ENCODE measurements around the gene CCDC88A. TPM values are rescaled to one million over a fixed set of nuclear protein-coding genes. Genes with fewer than 3 reads are reported as not detected.

The CCDC88A gene
- total and polyA plus RNA-seq, 2 donors from 2014 or later: 8.2 to 47.6 TPM

DNA sequence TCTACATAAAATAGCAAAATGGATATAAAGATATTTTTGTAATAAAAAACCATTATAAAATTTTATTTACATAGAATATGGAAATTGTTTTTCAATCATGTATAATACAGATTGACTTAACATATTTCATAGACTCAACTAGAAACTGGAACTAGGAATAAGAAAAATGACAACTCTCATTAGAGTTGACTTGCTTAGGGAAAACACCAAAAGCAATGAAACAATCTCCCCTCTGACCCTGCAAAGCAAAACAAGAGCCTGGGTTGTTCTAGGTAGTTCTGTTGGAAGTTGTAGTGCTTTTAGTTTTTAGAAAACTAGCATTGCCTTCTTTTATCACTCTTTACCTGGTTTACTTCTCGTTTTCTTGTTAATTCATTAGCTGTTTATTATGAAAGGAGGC lies 118.4 kb downstream of the CCDC88A start:
- H3K36me3 ChIP-seq (ENCODE audit: control insufficient read depth in 2 of 3, insufficient read depth in 3 of 3, low read length in 3 of 3): no peaks in the 10 kb centered on the region
- no peaks in the 10 kb centered on the region for H3K9me3 ChIP-seq (ENCODE audit: control insufficient read depth in 2 of 3, insufficient read depth in 1 of 3, low read length in 3 of 3)
- DNase-seq (no peak), FAIRE-seq (no peak)
- no peaks in the 10 kb centered on the region for H3K4me1 ChIP-seq (ENCODE audit: control insufficient read depth in 2 of 3, insufficient read depth in 2 of 3, low read depth in 1 of 3, low read length in 3 of 3)
- H3K9ac ChIP-seq (ENCODE audit: low read length in 3 of 3): no peak overlapping the region
- intact Hi-C loops (cut with DNase I): no loop called here
- no peak for TF ChIP-seq CTCF (IDR thresholded peaks at IDR 0.05; ENCODE audit: borderline replicate concordance, extremely low read depth, insufficient read depth)
- H3K27me3 ChIP-seq (ENCODE audit: control insufficient read depth, insufficient read depth, low read length): no peaks in the 10 kb centered on the region
- H3K27ac ChIP-seq (ENCODE audit: low read depth in 2 of 2, low read length in 2 of 2): no peak overlapping the region
- H3K4me3 ChIP-seq (ENCODE audit: low read length in 3 of 3): no peak overlapping the region

GRCh38 chr2:55296393-55296792 lies 123.3 kb downstream of the CCDC88A start:
- intact Hi-C loops (cut with DNase I): no loop called here
- Histone ChIP-seq H3K9me3 (ENCODE audit: control insufficient read depth in 2 of 3, insufficient read depth in 1 of 3, low read length in 3 of 3) (no peaks in the 10 kb centered on the region), H3K27ac (ENCODE audit: low read depth in 2 of 2, low read length in 2 of 2) (no peak overlapping the region), H3K4me3 (ENCODE audit: low read length in 3 of 3) (no peak overlapping the region), H3K9ac (ENCODE audit: low read length in 3 of 3) (no peak overlapping the region), H3K36me3 (ENCODE audit: control insufficient read depth in 2 of 3, insufficient read depth in 3 of 3, low read length in 3 of 3) (peaks cover 0 to 6% (median 0%) of the 10 kb centered on the region in 3 donors), H3K27me3 (ENCODE audit: control insufficient read depth, insufficient read depth, low read length) (no peaks in the 10 kb centered on the region), H3K4me1 (ENCODE audit: control insufficient read depth in 2 of 3, insufficient read depth in 2 of 3, low read depth in 1 of 3, low read length in 3 of 3) (no peaks in the 10 kb centered on the region)
- no peak for TF ChIP-seq CTCF (IDR thresholded peaks at IDR 0.05; ENCODE audit: borderline replicate concordance, extremely low read depth, insufficient read depth)
- no peak for FAIRE-seq
- no peak for DNase-seq

GRCh38 chr2:55283083-55283482 lies 136.6 kb downstream of the CCDC88A start:
- Histone ChIP-seq H3K27ac (ENCODE audit: low read depth in 2 of 2, low read length in 2 of 2) (no peak overlapping the region), H3K27me3 (ENCODE audit: control insufficient read depth, insufficient read depth, low read length) (no peaks in the 10 kb centered on the region), H3K9me3 (ENCODE audit: control insufficient read depth in 2 of 3, insufficient read depth in 1 of 3, low read length in 3 of 3) (no peaks in the 10 kb centered on the region), H3K4me1 (ENCODE audit: control insufficient read depth in 2 of 3, insufficient read depth in 2 of 3, low read depth in 1 of 3, low read length in 3 of 3) (peaks cover 0 to 5% (median 0%) of the 10 kb centered on the region in 3 donors), H3K36me3 (ENCODE audit: control insufficient read depth in 2 of 3, insufficient read depth in 3 of 3, low read length in 3 of 3) (no peaks in the 10 kb centered on the region), H3K4me3 (ENCODE audit: low read length in 3 of 3) (no peak overlapping the region), H3K9ac (ENCODE audit: low read length in 3 of 3) (no peak overlapping the region)
- no peak for TF ChIP-seq CTCF (IDR thresholded peaks at IDR 0.05; ENCODE audit: borderline replicate concordance, extremely low read depth, insufficient read depth)
- FAIRE-seq (no peak), DNase-seq (no peak)
- intact Hi-C loops (cut with DNase I): no loop called here
